Dermis microvascular lymphatic vessel endothelial cell (primary cell): ENCODE results near the gene PDLIM5. TPM values are rescaled to one million over a fixed set of nuclear protein-coding genes. Genes with fewer than 3 reads are reported as not detected.
"Not testable (repeated sequence)": the region's sequence is repeated elsewhere in the genome, so short reads cannot be mapped to it uniquely, and the experiment has no call there.

Experiments used
- DNase-seq, 2 donors: peaks; one replicate each; pipeline versions ENCODE4 v3.0.0 to v3.0.0-alpha.2; 2010; ENCODE audit warnings: low read depth in 2 of 2
- total RNA-seq: library from RNA; depleted of rRNA; stranded (reverse); fragments of >200 nt; gene quantifications from 2 replicates; pipeline ENCODE4 v1.2.1, GENCODE V29; 2014

The PDLIM5 gene
- total RNA-seq, 1 donor from 2014 or later: 71.0 TPM

- no peak for DNase-seq
These were observed 43.7 kb downstream of the PDLIM5 start for GRCh38 chr4:94495408-94495807.

DNA sequence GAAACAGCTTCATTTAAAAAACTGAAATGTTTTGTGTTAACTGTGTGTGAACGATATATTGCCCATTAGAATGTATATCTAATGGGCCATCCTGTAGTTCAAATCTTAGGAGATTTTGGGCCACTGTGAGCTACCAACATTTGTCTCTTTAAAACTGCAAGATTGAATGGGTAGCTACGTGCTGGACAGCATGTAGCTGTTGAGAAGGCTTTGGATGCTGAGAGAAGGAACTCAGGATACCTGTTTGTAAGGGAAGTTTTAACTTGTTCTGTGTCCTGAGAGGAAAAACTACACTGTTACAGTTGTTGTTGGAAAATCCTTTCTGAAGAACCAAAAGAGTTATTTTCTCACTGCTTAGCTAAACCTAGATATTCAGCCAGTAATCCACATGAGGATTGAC, 45.9 kb downstream of the PDLIM5 start:
- no peak for DNase-seq

DNA sequence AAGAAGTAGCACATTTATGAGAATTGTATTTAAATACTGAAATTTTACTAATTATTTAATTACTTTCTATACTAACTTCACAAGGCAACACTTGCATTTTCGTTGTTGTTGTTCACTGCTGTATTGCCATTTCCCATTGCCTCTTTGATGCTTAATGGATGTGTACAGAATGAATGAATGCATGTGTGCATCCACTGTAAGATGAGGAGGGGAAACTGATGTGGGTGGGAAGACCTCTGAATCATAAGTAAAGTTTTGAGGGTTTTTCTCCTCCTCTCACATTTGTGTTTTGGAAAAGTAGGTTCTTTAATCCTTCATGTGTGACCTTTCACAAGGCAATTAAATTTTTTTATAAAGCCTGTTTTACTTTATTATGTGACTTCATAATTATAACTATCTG, 46.8 kb downstream of the PDLIM5 start:
- DNase-seq: no peak

DNA sequence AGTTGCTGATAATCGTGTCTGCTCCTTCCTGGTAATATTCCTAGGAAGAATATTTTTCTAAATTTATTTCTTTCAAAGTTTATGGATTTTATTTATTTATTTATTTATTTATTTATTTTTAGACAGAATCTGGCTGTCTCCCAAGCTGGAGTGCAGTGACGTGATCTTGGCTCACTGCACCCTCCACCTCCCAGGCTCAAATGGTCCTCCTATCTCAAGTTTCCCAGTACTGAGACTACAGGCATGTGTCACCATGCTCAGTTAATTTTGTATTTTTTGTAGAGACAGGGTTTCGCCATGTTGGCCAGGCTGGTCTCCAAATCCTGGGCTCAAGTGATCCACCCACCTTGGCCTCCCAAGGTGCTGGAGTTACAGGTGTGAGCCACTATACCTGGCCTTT, 48.9 kb downstream of the PDLIM5 start:
- no peak for DNase-seq

GRCh38 chr4:94504545-94504944, 52.8 kb downstream of the PDLIM5 start:
- DNase-seq: no peak

- DNase-seq: no peak
These were observed 55.1 kb downstream of the PDLIM5 start for GRCh38 chr4:94506822-94507221.

GRCh38 chr4:94507281-94507680, 55.5 kb downstream of the PDLIM5 start:
- DNase-seq: no peak

DNA sequence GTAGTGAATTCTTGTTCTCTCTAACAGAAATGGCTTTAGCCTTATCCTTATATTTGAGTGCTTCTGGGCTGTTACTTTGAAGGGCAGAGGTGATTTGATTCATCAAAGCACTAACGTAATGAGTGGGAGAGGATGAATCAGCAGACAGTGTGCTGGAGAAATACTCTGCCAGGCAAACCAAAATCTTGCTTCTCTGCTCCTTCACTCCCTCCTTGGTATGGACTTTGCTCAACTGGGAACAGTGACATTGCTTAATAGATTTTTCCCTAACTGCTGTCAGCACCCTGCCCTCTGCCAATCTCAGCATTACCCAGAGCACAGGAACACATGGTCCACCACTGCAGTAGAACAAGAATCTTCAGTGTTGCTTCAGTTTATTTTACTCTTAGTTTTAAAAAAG, 56.0 kb downstream of the PDLIM5 start:
- peak in 1 of 2 donors; percentile 37 for DNase-seq

DNA sequence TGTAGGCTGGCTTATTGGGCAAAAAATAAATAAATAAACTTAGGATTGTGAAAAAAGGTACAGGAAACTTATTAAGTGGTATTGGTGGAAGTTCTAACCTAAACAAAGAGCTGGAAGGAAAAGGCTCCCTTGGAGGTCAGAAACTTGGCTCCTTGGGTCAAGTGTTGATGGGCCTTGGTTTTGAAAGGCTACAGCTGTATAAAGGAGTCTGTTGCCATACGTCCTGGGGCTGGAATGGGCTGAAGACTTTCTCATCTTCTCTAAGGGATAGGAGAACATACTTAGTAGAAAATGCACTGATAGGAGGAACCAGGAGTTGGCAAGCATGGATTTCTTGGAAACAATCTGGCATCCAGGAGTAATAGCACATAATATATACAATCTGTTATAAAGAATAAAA, 56.6 kb downstream of the PDLIM5 start:
- DNase-seq: no peak

GRCh38 chr4:94508806-94509205, 57.1 kb downstream of the PDLIM5 start:
- no peak for DNase-seq

DNA sequence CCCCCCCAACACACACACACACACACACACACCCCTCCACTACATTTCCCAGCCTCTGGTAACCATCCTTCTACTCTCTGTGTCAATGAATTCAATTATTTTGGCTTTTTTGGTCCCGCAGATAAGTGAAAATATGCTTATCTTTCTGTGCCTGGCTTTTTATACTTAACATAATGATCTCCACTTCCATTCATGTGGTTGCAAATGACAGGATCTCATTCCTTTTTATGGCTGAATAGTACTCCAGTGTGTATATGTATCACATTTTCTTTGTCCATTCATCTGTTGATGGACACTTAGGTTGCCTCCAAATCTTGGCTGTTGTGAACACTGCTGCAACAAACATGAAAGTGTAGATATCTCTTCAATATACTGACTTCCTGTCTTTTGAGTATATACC, 59.8 kb downstream of the PDLIM5 start:
- no peak for DNase-seq

DNA sequence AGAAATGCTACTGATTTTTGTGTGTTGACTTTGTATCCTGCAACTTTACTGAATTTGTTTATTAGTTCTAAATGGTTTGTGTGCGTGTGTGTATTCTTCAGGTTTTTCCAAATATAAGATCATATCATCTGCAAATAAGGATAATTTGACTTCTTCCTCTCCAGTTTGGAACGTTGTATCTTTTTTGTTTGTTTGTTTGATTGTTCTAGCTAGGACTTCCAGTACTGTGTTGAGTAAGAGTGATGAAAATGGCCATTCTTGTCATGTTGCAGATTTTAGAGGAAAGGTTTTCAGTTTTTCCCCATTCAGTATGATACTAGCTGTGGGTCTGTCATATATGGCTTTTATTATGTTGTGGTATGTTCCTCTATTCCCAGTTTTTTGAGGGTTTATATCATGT, 61.8 kb downstream of the PDLIM5 start:
- DNase-seq: not testable (repeated sequence)

DNA sequence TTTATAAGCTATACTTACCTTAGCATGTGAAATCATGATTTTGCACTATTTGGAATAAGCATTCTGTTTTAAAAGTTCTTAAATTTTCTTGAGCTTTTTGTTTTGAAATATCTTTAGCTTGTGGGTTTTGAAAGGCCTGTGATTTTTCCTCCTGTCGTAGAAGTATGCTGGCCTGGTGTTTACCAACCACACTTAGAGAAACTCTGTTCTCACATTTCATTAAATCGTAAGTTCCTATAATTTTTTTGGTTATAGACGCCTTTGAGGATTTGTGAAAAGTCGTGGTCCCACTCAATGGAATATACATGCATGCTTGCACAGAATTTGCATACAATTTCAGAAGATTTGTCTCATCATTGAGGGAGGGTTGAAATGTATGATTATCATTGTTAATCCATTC, 63.6 kb downstream of the PDLIM5 start:
- no peak for DNase-seq

GRCh38 chr4:94516067-94516466, 64.3 kb downstream of the PDLIM5 start:
- DNase-seq: peak; percentile 41 to 60

- no peak for DNase-seq
These were observed 65.3 kb downstream of the PDLIM5 start for GRCh38 chr4:94516999-94517398.

GRCh38 chr4:94517492-94517891, 65.8 kb downstream of the PDLIM5 start:
- peak in 1 of 2 donors; percentile 19 for DNase-seq

- no peak for DNase-seq
These were observed 67.3 kb downstream of the PDLIM5 start for GRCh38 chr4:94519019-94519418.

DNA sequence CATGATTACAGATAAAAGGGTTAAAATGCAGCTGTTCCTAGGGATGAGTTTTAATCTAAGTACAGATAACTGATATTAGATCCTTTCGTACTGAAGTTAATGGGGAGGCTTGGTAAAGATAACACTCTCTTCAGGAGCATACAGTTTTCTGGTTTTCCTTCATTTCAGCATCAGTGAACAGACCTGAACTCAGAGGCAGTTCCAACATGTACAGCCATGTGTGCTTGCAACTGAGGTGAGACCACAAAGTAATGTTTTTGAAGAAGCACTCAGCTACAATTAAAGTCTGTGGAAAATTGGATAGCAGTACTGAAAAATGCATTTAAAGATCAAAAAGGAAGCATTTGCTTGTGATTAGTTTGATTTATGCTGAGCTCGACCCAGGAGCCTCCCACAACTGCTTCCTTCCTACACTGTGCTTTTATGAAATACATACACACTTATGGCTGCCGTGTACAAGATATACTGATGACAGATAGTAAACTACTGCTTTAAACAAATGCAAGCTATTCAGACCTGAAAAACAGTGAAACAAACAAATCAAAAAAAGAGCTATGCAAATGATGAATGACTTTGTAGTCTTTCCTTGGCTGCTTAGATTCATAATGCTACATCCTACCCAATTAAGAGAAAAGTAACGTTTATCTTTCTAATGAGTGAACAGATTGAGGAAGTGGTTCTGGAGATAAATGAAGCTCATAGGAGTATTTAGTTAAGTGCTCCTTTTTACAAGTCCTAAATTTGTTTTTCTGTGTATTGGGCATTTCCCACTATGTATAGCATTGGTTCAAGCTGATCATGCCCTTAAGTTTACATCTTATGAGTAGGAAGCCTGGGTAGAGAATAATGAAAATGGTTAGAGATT, 68.4 kb downstream of the PDLIM5 start:
- no peak for DNase-seq

DNA sequence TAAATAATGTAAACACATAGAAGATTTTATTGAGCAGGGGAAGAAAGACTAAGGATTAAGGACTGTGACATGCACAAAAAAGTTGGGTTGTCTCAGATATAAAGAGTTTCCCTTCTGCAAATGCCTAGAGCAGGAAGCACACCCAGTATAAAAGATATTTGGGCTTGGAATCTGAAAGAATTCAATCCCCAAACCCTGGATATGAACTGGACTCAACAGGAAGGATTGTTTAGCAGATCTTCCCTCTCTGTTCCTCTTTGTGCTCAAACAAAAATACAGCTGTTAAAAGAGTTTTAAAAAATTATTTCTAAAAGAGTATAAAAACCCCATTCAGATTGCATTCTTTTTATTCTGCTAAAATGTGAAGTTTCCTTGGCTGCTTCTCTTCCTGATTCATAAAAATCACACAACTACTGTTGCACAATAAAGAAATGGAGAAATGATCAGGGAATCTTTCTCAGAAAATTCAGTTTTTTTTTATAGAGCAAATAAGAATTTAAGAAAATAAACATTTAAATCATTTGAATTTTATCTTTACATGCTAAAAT, 71.4 kb downstream of the PDLIM5 start:
- no peak for DNase-seq

DNA sequence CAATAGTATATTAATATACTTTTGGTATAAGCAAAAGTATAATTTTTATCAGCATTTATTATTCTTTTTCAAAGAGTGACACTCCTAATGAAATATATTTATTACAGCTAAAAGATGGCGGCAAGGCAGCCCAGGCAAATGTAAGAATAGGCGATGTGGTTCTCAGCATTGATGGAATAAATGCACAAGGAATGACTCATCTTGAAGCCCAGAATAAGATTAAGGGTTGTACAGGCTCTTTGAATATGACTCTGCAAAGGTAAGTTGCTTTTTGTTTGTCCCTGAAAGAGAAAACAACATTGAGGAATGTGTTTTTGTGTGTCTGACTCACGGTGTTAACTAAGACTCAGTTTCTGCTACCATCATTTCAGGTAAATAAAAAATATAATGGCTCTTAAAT, 71.9 kb downstream of the PDLIM5 start:
- DNase-seq: no peak

GRCh38 chr4:94525993-94526728, 74.4 kb downstream of the PDLIM5 start:
- DNase-seq: no peak

GRCh38 chr4:94527556-94528233, 76.0 kb downstream of the PDLIM5 start:
- no peak for DNase-seq
